ENCODE measurements around the gene CCDC154.
"Not testable (repeated sequence)": the region's sequence is repeated elsewhere in the genome, so short reads cannot be mapped to it uniquely, and the experiment has no call there.

The CCDC154 gene

GRCh38 chr16:1443980-1444729 lies at the start of gene CCDC154:
CCDC154 (minus strand) TSS chr16:1444556; CDS start chr16:1444322, 234 bp downstream.
- no peak for DNase-seq (ENCODE audit: low read depth)

GRCh38 chr16:1493746-1494094 lies 49.4 kb upstream of the CCDC154 start:
- DNase-seq (ENCODE audit: low read depth) = no peak

- DNase-seq (ENCODE audit: low read depth) = peak; percentile 69
Observed at GRCh38 chr16:1492923-1493745, 48.8 kb upstream of the CCDC154 start, which contains the start of gene TELO2. TELO2 (plus strand) TSS chr16:1493360; CDS start chr16:1494282, 922 bp downstream.

GRCh38 chr16:1492082-1492922 lies 47.9 kb upstream of the CCDC154 start:
- DNase-seq (ENCODE audit: low read depth) = no peak

GRCh38 chr16:1491327-1491726 lies 47.0 kb upstream of the CCDC154 start:
- DNase-seq (ENCODE audit: low read depth) = no peak

- no peak for DNase-seq (ENCODE audit: low read depth)
Observed at GRCh38 chr16:1489077-1489476, 44.7 kb upstream of the CCDC154 start.

- no peak for DNase-seq (ENCODE audit: low read depth)
Observed at GRCh38 chr16:1488619-1489018, 44.3 kb upstream of the CCDC154 start, which contains the start of gene PTX4. PTX4 (minus strand) TSS chr16:1488944; CDS start chr16:1488909, 35 bp downstream.

- DNase-seq (ENCODE audit: low read depth) = no peak
Observed at GRCh38 chr16:1488054-1488601, 43.8 kb upstream of the CCDC154 start.

- no peak for DNase-seq (ENCODE audit: low read depth)
Observed at GRCh38 chr16:1487395-1488053, 43.2 kb upstream of the CCDC154 start.

GRCh38 chr16:1486551-1487390 lies 42.4 kb upstream of the CCDC154 start:
- DNase-seq (ENCODE audit: low read depth) = no peak

- DNase-seq (ENCODE audit: low read depth) = no peak
Observed at GRCh38 chr16:1485847-1486496, 41.6 kb upstream of the CCDC154 start.

GRCh38 chr16:1481906-1482835 lies 37.8 kb upstream of the CCDC154 start:
- DNase-seq (ENCODE audit: low read depth) = no peak

GRCh38 chr16:1478937-1479336 lies 34.6 kb upstream of the CCDC154 start:
- not testable (repeated sequence) for DNase-seq (ENCODE audit: low read depth)

GRCh38 chr16:1477033-1477432 lies 32.7 kb upstream of the CCDC154 start:
- no peak for DNase-seq (ENCODE audit: low read depth)

GRCh38 chr16:1475552-1476114 lies 31.3 kb upstream of the CCDC154 start:
- DNase-seq (ENCODE audit: low read depth) = no peak

- peak; percentile 75 for DNase-seq (ENCODE audit: low read depth)
Observed at GRCh38 chr16:1474796-1475551, 30.6 kb upstream of the CCDC154 start, which contains the start of gene CLCN7. CLCN7 (minus strand) TSS chr16:1475028; CDS start chr16:1474974, 54 bp downstream.

- no peak for DNase-seq (ENCODE audit: low read depth)
Observed at GRCh38 chr16:1474082-1474795, 29.9 kb upstream of the CCDC154 start.
